ENCODE results near the gene SNX24. TPM values are rescaled to one million over a fixed set of nuclear protein-coding genes. Genes with fewer than 3 reads are reported as not detected.

Gene SNX24
- total RNA-seq, 1 donor from 2014 or later, result 5.3 TPM

- DNase-seq (ENCODE audit: low read depth in 2 of 2), result no peak
Observed at GRCh38 chr5:123001808-123002207, 156.4 kb downstream of the SNX24 start.

DNA sequence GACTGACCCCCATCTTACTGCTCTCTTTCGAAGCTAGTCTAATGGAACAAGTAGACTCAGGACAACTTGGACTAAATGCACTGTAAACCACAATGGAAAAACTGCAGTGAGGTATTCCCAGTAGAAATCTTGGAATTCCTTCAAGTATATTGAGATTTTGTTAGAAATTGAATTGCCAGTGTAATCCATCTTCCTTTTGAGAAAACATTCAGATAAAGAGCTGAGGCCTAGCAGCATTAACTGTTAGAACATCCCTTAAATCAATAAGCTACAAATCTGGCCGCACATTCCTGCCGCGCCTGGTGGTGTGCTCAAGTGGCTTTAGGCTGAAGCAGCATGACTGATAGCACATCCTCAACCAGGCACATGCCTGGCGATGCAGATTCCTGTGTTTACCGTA lies 161.8 kb downstream of the SNX24 start:
- no peak for DNase-seq (ENCODE audit: low read depth in 2 of 2)

DNA sequence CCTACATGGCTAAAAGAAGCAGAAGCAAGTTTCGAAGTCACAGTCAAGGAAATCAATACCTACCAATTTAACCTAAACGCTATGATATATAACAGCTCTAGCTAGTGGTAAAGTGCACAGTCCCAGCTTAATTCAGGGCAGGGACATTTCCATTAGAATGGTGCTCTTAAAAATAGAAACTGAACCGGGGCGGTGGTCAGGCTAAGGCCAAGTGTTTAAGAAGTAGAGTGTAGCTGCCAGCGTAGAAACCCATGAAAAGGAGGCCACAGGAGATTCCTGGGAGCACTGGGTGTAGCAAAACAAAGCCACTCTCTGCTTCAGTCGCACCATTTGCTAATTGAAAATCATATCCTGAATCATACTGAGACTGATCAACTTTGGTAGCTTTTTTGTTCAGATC lies 162.3 kb downstream of the SNX24 start:
- DNase-seq (ENCODE audit: low read depth in 2 of 2), result no peak

DNA sequence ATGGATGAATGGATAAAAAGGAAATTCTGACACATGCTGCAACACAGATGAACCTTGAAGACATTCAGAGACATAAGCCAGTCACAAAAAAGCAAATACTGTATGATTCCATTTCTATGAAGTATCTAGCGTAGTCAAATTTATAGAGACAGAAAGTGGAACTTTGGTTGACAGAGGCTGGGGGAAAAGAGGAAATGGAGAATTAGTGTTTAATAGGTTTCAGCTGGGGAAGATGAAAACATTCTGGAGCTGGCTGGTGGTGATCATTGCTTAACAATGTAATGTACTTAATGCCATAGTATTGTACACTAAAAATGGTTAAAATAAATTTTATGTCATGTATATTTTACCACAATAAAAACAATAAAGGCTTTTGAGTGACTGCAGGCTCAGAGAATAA lies 166.9 kb downstream of the SNX24 start:
- DNase-seq (ENCODE audit: low read depth in 2 of 2), result no peak

DNA sequence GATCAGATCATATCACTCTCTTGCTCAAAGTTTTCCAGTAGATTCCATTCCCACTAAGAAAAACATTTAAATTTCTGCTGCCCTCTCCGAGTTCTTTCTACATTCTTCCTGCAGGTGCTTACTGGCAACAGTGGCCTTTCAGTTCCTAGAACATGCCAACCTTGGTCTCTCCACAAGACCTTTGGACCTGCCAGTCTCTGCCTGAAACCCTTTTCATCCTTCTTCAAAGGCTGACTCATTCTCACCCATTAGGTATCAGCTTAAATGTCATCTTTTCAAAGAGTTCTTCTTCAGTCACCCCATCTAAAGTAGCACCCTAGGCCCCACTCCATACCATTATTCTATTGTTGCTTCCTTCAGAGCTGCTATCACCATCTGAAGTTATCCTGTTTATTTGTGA lies 169.3 kb downstream of the SNX24 start:
- no peak for DNase-seq (ENCODE audit: low read depth in 2 of 2)

DNA sequence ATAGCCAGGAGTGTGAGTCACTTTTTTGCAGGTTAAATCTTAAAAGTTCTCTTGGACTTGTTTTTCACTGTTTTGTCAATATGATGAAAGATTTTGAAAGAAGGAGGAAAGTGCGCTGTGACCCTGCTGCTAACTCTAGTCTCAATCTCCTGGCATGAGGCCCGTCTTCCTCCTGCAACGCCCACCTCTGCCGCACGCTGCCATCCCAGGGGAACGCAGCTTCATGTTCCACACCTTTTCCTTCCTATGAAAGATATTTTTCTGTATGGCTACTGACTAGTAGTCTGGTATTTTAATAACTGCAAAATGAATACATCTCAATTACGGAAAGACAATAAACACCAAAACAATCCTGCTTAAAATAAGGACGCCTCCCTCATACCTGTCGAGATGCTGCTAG lies 182.8 kb downstream of the SNX24 start:
- DNase-seq (ENCODE audit: low read depth in 2 of 2), result peak in 1 of 2 donors; percentile 54

GRCh38 chr5:123033157-123033671 lies 187.8 kb downstream of the SNX24 start:
- DNase-seq (ENCODE audit: low read depth in 2 of 2), result no peak

- peak in 1 of 2 donors; percentile 50 for DNase-seq (ENCODE audit: low read depth in 2 of 2)
Observed at GRCh38 chr5:123035360-123035917, 190.0 kb downstream of the SNX24 start.

GRCh38 chr5:123035918-123036390 lies 190.5 kb downstream of the SNX24 start:
- DNase-seq (ENCODE audit: low read depth in 2 of 2), result peak in 1 of 2 donors; percentile 50

GRCh38 chr5:123036391-123037103 lies 191.1 kb downstream of the SNX24 start, which contains the start of gene PPIC:
Gene PPIC (minus strand): TSS chr5:123036725. CDS start chr5:123036625, 100 bp downstream.
- peak; percentile 62 to 84 for DNase-seq (ENCODE audit: low read depth in 2 of 2)

DNA sequence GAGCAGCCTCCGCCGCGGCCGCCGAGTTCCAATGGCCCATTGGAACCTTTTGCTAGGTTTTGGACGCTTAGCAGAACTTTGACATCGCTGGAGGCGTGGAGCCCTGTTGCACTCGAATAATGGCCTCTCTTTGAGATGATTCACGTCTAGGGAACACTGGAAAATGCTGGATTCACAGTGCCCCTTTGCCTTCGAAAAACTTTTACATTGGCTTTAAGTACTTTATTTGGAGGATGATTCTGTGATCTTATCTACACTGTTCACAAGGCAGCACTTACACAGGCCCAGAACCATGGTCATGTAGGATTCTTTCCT lies 191.6 kb downstream of the SNX24 start:
- DNase-seq (ENCODE audit: low read depth in 2 of 2), result no peak

DNA sequence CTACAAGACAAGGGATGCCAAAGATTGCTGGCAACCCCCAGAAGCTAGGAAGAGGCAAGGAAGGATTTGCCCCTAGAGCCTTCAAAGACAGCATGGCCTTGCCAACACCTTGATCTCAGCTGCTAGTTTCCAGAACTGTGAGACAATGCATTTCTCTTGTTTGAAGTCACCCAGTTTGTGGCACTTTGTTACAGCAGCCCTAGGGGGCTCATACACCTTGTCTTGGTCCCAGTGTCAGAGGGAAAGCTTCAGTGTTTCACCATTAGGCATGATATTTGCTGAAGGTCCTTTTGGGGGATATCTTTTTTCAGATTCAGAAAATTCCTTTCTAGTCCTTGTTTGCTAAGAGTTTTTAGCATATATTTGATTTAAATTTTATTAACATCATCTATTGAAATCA lies 194.3 kb downstream of the SNX24 start:
- DNase-seq (ENCODE audit: low read depth in 2 of 2), result no peak

DNA sequence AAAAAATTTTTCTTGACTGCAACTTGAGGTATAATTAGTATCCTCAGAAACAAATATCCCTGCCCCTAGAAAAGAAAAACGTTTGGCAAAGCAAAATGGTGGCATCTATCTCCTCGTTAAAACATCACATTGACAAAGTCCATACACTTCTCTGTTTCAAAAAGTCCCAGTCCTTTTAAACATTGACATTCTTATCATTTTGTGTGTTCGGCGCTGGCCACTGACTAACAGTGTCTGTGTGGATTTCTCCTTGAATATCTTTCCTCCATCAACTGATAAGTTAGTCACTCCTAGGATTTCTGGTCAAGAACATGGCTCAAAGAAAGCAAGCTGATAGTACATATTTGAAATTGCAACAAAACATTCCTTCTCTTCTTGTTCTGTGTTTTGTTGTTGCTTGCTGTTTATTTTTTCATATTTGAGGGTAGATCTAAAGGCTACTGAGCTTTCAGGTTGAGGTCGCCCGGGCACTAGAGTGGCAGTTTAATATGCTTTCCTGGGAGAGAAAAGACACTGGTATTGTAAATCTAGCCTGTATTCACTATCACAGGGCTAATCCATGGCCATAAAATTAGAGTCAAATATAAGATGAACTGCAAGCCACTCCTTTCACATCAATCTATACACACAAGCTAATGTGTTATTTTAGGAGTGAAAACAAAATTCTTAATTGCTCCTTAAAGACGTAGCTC lies 199.7 kb downstream of the SNX24 start:
- no peak for DNase-seq (ENCODE audit: low read depth in 2 of 2)

GRCh38 chr5:123046222-123046621 lies 200.8 kb downstream of the SNX24 start:
- DNase-seq (ENCODE audit: low read depth in 2 of 2), result no peak

DNA sequence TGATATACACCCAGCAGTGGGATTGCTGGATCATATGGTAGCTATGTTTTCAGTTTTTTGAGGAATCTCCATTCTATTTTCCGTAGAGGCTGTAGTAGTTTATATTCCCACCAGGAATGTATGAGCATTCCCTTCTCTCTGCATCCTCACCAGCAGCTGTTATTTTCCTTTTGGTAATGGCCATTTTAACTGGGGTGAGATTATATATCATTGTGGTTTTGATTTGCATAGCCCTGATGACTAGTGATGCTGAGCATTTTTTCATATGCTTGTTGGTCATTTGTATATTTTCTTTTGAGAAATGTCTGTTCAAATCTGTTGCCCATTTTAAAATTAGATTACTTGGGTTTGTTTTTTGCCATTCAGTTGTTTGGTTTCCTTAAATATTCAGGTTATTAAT lies 202.3 kb downstream of the SNX24 start:
- no peak for DNase-seq (ENCODE audit: low read depth in 2 of 2)

DNA sequence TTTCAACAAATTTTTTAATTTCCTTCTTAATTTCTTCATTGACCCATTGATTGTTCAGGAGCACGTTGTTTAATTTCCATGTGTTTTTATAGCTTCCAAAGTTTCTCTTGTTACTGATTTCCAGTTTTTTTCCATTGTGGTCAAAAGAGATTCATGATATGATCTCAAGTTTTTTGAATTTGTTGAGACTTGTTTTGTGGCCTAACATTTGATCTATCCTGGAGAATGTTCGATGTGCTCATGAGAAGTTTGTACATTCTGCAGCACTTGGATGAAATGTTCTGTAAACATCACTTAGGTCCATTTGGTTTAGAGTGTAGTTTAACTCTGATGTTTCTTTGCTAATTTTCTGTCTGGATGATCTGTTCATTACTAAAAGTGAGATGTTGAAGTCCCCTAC lies 205.8 kb downstream of the SNX24 start:
- no peak for DNase-seq (ENCODE audit: low read depth in 2 of 2)

Other genes starting within 250 kb of the SNX24 start
- 99.4 and 132 TPM in 2 replicates for gene SNX2, start 70.5 kb upstream of the SNX24 start, total RNA-seq
- 50.1 and 66.2 TPM in 2 replicates for gene PPIC, start 191.1 kb downstream of the SNX24 start, total RNA-seq
- under 0.01 TPM in 1 of 2 replicates, not detected in the other for gene PRDM6, start 243.6 kb downstream of the SNX24 start, total RNA-seq

Data from dermis microvascular lymphatic vessel endothelial cell (primary cell).